GM19467 (cell line): ENCODE measurements around the gene C1orf198.

Experiments
- ATAC-seq: cut with Tn5 transposase; IDR thresholded peaks from one replicate; pipeline ENCODE4 v1.9.1; 2021; ENCODE audit warnings: mild to moderate bottlenecking, moderate library complexity; ENCODE audit not compliant: unreplicated experiment

C1orf198 gene

GRCh38 chr1:230892018-230892491 is 23.7 kb upstream of the C1orf198 start:
- no peak for ATAC-seq

- no peak for ATAC-seq
These were observed 23.1 kb upstream of the C1orf198 start for GRCh38 chr1:230891413-230891812.

GRCh38 chr1:230884646-230885045 is 16.3 kb upstream of the C1orf198 start:
- no peak for ATAC-seq

- ATAC-seq, result no peak
These were observed 15.6 kb upstream of the C1orf198 start for GRCh38 chr1:230883967-230884366.

- ATAC-seq, result no peak
These were observed 11.5 kb upstream of the C1orf198 start for GRCh38 chr1:230879778-230880177.

GRCh38 chr1:230878591-230878990 is 10.3 kb upstream of the C1orf198 start:
- no peak for ATAC-seq

- no peak for ATAC-seq
These were observed 9.7 kb upstream of the C1orf198 start for GRCh38 chr1:230877924-230878590.

- no peak for ATAC-seq
These were observed 9.0 kb upstream of the C1orf198 start for GRCh38 chr1:230877146-230877923.

- ATAC-seq, result no peak
These were observed 8.3 kb upstream of the C1orf198 start for GRCh38 chr1:230876660-230877059.

GRCh38 chr1:230875370-230875769 is 7.0 kb upstream of the C1orf198 start:
- no peak for ATAC-seq

- no peak for ATAC-seq
These were observed 2.6 kb upstream of the C1orf198 start for GRCh38 chr1:230870916-230871315.

- ATAC-seq, result no peak
These were observed 1.2 kb upstream of the C1orf198 start for GRCh38 chr1:230869500-230869899.

GRCh38 chr1:230868736-230869385 is 540 bp upstream of the C1orf198 start:
- peak; percentile 32 for ATAC-seq

GRCh38 chr1:230867101-230867902 is 1.0 kb downstream of the C1orf198 start:
- ATAC-seq, result no peak

GRCh38 chr1:230866171-230867070 is 1.9 kb downstream of the C1orf198 start:
- ATAC-seq, result no peak

GRCh38 chr1:230865062-230865817 is 3.1 kb downstream of the C1orf198 start:
- ATAC-seq, result no peak

GRCh38 chr1:230864441-230864840 is 3.9 kb downstream of the C1orf198 start:
- ATAC-seq, result no peak

GRCh38 chr1:230863449-230863848 is 4.9 kb downstream of the C1orf198 start:
- no peak for ATAC-seq

GRCh38 chr1:230861970-230862595 is 6.2 kb downstream of the C1orf198 start:
- no peak for ATAC-seq
